ENCODE data around the gene HCRT. TPM values are rescaled to one million over a fixed set of nuclear protein-coding genes. Genes with fewer than 3 reads are reported as not detected.

Gene HCRT
- total RNA-seq, 2 donors from 2014 or later: not detected

DNA sequence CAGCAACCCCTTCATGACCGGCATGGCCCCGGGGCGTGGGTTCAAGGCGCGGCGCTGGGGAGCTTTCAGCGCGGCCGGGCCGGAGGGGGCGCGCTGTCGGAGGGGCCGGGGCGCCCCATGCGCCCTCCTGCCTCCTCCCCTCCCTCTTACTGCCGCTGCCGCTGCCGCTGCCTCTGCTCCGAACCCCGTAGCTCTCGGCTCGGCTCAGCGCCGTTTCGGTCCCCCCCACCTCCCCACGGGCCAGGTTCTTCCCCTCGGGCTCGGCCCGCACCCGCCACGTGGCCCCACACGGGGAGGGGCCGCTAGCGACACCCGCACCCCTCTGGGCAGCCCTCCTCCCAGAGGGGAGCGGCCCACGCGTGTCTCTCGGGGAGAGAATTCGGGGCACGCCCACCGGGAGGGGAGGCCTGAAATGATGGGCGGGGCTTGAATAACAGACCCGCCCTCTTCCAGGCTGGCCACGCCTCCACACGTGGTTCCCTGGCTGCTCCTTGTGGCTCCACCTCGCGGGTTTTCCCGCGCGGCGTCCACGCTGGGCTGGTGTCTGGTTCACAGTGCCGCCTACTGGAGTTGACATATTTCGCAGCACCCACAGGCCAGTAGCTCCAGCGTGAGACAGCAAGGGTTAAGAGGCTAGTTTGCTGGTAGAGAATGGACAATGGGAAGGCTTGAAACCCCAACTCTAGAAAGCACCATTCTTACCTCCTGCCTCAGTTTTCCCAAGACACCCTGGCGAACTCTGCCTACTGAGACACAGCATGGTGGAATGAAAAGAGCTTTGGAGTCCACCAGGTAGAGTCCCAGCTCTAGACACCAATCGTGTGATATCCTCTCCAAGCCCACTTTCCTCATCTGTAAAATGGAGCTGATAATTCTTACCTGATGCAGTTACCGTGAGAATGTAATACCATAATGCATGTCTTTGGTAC lies 4.1 kb downstream of the HCRT start, which contains the start of gene KCNH4:
KCNH4 (minus strand) TSS at position 221 of the 929 bp plus-strand sequence; CDS start at position 24, 197 bp downstream.
- peak; percentile 89 to 92 for DNase-seq
- Mint-ChIP-seq H3K27me3 (ENCODE audit: low read depth) (peaks cover 27% of the 10 kb centered on the region), H3K4me1 (ENCODE audit: low read depth) (peaks cover 58% of the 10 kb centered on the region)

DNA sequence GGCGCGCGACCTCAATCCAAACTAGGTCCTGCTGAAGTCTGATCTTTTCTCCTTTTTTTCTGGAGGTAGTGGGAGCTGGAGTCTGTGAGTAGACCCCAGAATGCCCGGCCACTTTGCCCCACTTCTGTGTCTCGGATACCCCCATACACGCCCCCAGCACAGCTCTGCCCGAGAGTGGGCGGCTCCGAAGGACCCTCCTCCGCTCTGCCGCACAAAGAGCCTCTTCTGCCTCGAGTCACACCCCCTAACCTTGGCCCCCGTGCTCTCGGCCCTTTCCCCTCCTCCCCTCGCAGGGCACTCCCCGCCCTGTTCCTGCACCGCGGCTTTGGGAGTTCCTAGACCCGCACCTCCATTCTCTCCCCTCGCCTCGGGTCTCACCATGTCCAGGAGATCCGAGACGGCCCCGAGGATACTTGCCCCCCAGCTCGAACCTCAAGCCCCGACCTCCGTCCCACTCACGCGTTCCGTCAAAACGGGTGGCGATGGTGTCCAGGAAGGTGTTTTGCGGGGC lies 4.8 kb downstream of the HCRT start:
- H3K27ac Mint-ChIP-seq: no peak overlapping the region
- DNase-seq (no peak), ATAC-seq (replicated peaks in 1 of 2) (no peak)
- H3K4me3 Mint-ChIP-seq: peak overlapping the region; percentile 29 to 73
- H3K4me1 Mint-ChIP-seq (ENCODE audit: low read depth): peaks cover 58% of the 10 kb centered on the region
- H3K36me3 Mint-ChIP-seq (ENCODE audit: insufficient read depth in 2 of 2): no peaks in the 10 kb centered on the region
- H3K27me3 Mint-ChIP-seq (ENCODE audit: low read depth): peaks cover 27% of the 10 kb centered on the region
- no peaks in the 10 kb centered on the region for H3K9me3 Mint-ChIP-seq

More for the DNA sequence above, 4.1 kb downstream of the HCRT start, which contains the start of gene KCNH4:
- no peak within 1 kb of the TSS for H3K27ac Mint-ChIP-seq
- no peaks in the 10 kb centered on the region for H3K9me3 Mint-ChIP-seq
- H3K4me3 Mint-ChIP-seq: peak within 1 kb of the TSS; percentile 65 to 73
- H3K36me3 Mint-ChIP-seq (ENCODE audit: insufficient read depth in 2 of 2): no peaks in the 10 kb centered on the region
- ATAC-seq (replicated peaks in 1 of 2): peak; percentile 65 to 70

DNA sequence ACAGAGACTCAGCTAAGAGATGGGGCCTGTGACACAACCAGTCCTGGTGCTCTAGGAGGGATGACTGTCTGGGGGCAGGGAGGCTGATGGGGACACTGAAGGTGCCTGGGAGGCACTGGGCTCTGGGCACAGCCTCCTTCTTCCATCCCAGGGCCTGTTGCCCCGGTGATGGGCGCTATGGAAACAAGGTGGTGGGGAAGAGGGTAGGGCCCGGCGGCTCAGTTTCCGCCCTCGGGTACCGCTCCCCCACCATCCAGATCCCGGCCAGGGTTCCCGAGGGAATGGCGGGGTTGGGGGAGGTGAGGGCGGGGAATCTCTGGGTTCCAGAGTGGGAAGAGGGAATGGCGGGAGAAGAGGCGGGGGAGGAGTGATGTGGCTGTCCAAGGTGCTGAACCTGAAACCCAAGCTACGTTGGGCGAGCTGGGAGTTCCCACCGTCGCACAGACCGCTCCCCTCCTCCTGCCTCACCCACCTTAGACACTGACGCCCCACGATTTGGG lies 5.3 kb downstream of the HCRT start:
- H3K4me1 Mint-ChIP-seq (ENCODE audit: low read depth): peaks cover 53% of the 10 kb centered on the region
- peak overlapping the region; percentile 29 to 73 for H3K4me3 Mint-ChIP-seq
- H3K27me3 Mint-ChIP-seq (ENCODE audit: low read depth): peaks cover 27% of the 10 kb centered on the region
- H3K9me3 Mint-ChIP-seq: no peaks in the 10 kb centered on the region
- DNase-seq (peak in 1 of 2 donors; percentile 31), ATAC-seq (replicated peaks in 1 of 2) (no peak)
- H3K27ac Mint-ChIP-seq: no peak overlapping the region
- H3K36me3 Mint-ChIP-seq (ENCODE audit: insufficient read depth in 2 of 2): no peaks in the 10 kb centered on the region

DNA sequence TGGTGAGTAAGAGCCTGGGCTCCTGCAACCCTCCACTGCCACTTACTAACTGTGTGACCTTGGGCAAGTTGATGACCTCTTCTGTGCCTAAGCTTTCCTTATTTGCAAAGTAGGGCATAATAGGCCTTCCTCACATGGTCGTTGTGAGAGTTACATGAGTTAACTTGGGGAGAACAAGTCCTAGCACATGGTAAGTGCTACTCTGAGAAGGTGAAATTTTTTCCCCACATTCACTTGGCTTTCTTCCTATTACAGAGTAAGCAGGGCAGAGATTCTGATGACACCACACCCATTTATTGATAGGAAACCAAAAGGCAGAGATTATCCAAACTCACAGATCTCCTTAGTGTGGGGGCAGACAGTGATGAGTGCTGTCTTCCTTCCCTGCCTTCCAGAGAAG lies 5.9 kb downstream of the HCRT start:
- Mint-ChIP-seq H3K36me3 (ENCODE audit: insufficient read depth in 2 of 2) (no peaks in the 10 kb centered on the region), H3K27me3 (ENCODE audit: low read depth) (peaks cover 27% of the 10 kb centered on the region), H3K4me3 (peak overlapping the region; percentile 10 to 58), H3K4me1 (ENCODE audit: low read depth) (peaks cover 47% of the 10 kb centered on the region), H3K9me3 (no peaks in the 10 kb centered on the region), H3K27ac (no peak overlapping the region)
- DNase-seq (no peak), ATAC-seq (replicated peaks in 1 of 2) (no peak)

DNA sequence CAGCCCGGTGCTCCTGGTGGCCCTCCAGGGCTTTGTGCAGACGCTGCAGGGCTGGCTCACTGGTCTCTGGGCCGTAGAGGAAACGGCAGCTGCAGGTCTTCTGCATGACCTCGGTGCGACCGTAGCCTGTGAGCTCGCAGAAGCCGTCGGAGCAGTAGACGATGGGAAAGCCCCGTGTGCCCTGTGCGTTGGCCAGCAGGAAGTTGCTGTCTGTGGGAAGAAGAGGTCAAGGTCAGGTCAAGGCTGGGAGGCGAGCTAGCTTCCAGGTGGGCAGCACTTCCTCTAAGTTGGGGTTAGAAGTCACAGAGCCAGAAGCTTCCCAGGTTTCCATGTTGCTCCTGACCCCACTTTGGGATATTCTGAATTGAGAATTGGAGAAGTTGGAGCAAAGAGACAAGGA lies 6.4 kb downstream of the HCRT start:
- peaks cover 27% of the 10 kb centered on the region for H3K27me3 Mint-ChIP-seq (ENCODE audit: low read depth)
- H3K9me3 Mint-ChIP-seq: no peaks in the 10 kb centered on the region
- ATAC-seq (replicated peaks in 1 of 2) (peak in 1 of 2 donors; percentile 14), DNase-seq (peak in 1 of 2 donors; percentile 23)
- peaks cover 43% of the 10 kb centered on the region for H3K4me1 Mint-ChIP-seq (ENCODE audit: low read depth)
- H3K4me3 Mint-ChIP-seq: peak overlapping the region in 1 of 2 donors; percentile 23
- no peak overlapping the region for H3K27ac Mint-ChIP-seq
- no peaks in the 10 kb centered on the region for H3K36me3 Mint-ChIP-seq (ENCODE audit: insufficient read depth in 2 of 2)

DNA sequence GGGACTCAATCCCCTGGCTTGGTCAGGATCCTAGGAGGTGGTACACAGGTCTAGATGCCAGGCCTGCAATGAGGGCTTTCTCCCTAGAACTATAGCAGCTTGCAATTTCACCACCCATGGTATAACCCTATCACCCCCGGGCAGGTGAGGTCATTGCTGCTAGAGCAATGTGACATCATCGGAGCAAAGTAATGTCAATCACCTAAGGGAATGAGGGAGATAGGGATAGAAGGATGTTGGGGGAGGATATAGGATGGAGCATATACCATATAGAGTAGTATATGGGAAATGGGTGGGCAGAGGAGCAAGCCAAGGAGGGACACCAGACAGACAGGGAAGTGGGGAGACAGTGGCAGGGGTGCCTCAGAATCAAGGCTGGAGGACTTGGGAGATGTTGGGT lies 7.6 kb downstream of the HCRT start:
- H3K36me3 Mint-ChIP-seq (ENCODE audit: insufficient read depth in 2 of 2): no peaks in the 10 kb centered on the region
- ATAC-seq (replicated peaks in 1 of 2) (no peak), DNase-seq (no peak)
- no peaks in the 10 kb centered on the region for H3K9me3 Mint-ChIP-seq
- H3K27me3 Mint-ChIP-seq (ENCODE audit: low read depth): peaks cover 27% of the 10 kb centered on the region
- peaks cover 33% of the 10 kb centered on the region for H3K4me1 Mint-ChIP-seq (ENCODE audit: low read depth)
- no peak overlapping the region for H3K27ac Mint-ChIP-seq
- H3K4me3 Mint-ChIP-seq: no peak overlapping the region

DNA sequence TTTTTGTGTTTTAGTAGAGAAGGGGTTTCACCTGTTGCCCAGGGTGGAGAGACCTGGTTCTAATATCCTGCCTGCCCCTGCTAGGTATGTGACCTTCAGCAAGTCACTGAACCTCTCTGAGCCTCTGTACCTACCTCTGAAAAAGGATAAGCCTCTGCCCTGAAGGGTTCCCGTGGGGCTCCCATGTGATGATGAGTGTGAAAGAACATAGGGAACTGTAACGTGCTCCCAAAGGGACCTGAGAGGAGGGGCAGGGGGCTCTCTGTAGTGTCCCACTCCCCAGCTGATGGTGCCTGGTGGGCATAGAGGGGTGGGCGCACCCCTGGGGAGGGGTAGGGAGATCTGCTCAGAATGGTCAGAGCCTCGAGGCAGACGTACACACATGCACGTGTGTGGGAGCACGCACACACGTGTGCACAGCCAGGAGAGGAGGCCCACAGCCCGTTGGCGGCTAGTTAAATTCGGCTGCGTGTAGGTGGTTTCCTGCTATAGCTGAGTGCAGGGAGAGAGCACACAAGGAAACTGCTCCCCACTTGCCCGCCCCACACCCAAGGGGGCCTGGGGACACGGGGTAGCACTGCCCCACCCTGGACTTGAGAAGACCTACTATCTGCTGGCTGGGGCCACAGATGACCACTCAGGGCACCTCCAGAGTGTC lies 11.0 kb downstream of the HCRT start:
- H3K36me3 Mint-ChIP-seq (ENCODE audit: insufficient read depth in 2 of 2): no peaks in the 10 kb centered on the region
- H3K9me3 Mint-ChIP-seq: no peaks in the 10 kb centered on the region
- H3K27ac Mint-ChIP-seq: no peak overlapping the region
- no peak for DNase-seq
- peaks cover 8% of the 10 kb centered on the region for H3K27me3 Mint-ChIP-seq (ENCODE audit: low read depth)
- no peak for ATAC-seq (replicated peaks in 1 of 2)
- no peak overlapping the region for H3K4me3 Mint-ChIP-seq
- peaks cover 12% of the 10 kb centered on the region for H3K4me1 Mint-ChIP-seq (ENCODE audit: low read depth)

DNA sequence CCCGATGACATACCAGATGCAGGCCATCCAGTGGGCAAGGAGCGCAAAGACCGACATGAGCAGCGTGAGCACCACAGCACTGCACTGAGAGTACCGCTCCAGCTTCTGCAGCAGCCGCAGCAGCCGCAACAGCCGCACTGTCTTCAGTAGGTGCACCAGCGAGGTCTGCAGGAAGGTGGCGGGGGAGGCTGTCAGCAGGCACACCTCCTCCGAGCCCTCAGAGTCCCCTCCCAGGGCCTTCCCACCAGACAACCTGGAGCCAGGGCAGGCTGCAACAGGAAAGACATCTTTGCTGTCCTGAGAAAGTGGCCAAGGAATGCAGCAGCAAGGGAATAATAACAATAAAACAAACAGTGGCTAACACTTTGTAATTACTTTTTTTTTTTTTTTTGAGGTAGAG lies 13.4 kb downstream of the HCRT start:
- H3K27ac Mint-ChIP-seq: no peak overlapping the region

DNA sequence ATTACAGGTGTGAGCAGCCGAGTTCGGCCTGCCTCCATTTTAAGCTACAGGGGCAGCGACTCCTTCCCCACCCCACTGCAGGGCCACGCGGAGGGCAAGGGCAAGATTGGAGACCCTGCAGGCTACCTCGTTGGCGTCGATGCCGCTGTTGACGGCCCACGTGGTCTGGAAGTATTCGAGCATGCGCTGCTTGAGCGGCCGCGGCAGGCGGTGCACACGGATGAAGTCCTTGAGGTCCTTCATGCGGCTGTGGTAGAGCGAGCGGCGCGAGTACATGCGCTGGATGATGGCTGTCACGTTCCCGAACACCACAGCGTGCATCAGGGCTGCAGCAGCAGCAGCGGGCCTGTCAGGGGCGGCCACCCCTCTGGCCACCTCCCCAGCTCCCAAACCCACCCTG lies 15.9 kb downstream of the HCRT start:
- ATAC-seq (replicated peaks in 1 of 2) (no peak), DNase-seq (no peak)
- Mint-ChIP-seq H3K9me3 (no peaks in the 10 kb centered on the region), H3K4me3 (no peak overlapping the region), H3K4me1 (ENCODE audit: low read depth) (no peaks in the 10 kb centered on the region), H3K27ac (no peak overlapping the region), H3K36me3 (ENCODE audit: insufficient read depth in 2 of 2) (no peaks in the 10 kb centered on the region), H3K27me3 (ENCODE audit: low read depth) (no peaks in the 10 kb centered on the region)

More for the DNA sequence above, 13.4 kb downstream of the HCRT start:
- Mint-ChIP-seq H3K27me3 (ENCODE audit: low read depth) (no peaks in the 10 kb centered on the region), H3K36me3 (ENCODE audit: insufficient read depth in 2 of 2) (no peaks in the 10 kb centered on the region), H3K4me1 (ENCODE audit: low read depth) (no peaks in the 10 kb centered on the region), H3K9me3 (no peaks in the 10 kb centered on the region), H3K4me3 (no peak overlapping the region)
- DNase-seq (no peak), ATAC-seq (replicated peaks in 1 of 2) (no peak)

DNA sequence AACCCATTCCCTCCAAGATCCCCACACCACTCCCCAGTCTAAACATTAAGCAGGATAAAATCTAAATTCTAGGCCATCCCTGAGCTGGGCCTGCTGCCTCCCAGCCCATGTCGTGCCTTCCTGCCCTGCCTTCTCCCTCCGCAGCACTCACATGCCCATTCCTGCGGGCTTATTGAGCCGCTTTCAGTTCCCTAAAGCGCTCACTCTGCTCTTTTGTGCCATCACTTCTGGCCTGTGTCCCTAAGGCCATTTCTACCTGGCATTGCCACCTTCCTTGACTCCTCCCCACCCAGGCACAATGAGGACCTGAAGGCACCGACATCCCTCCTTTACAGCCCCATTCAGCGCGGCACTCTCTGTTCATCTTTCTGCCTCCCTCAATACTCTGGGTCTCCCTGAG lies 17.4 kb downstream of the HCRT start:
- ATAC-seq (replicated peaks in 1 of 2) (no peak), DNase-seq (no peak)
- H3K9me3 Mint-ChIP-seq: no peaks in the 10 kb centered on the region
- no peak overlapping the region for H3K27ac Mint-ChIP-seq
- no peaks in the 10 kb centered on the region for H3K27me3 Mint-ChIP-seq (ENCODE audit: low read depth)
- H3K4me1 Mint-ChIP-seq (ENCODE audit: low read depth): no peaks in the 10 kb centered on the region
- H3K4me3 Mint-ChIP-seq: no peak overlapping the region
- H3K36me3 Mint-ChIP-seq (ENCODE audit: insufficient read depth in 2 of 2): no peaks in the 10 kb centered on the region

DNA sequence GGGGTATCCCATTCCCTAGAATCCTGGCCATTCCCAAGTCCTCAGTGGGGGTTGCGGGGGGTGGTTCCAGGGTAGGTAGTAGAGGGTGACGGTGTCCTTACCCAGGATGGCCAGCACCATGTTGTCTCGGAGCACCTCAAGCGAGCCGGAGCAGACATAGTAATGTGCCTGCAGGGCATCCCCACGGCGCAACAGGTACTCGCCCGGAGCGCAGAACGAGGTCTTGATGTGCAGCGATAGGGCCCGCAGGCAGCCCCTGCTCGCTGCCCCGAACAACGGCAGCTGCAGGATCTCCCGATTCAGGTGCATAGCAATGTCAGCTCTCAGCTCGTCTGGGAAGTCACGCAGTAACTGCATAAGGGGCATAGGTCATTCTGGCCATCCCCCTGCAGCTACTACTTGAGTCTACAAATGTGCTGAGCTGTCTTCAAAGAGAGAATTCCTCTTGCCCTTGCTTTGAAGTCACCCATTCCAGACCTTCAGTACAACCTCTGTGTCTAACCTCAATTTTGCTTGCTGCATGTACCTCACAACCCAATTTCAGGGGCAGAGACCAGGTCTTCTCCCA lies 19.0 kb downstream of the HCRT start:
- no peaks in the 10 kb centered on the region for H3K4me1 Mint-ChIP-seq (ENCODE audit: low read depth)
- H3K27me3 Mint-ChIP-seq (ENCODE audit: low read depth): no peaks in the 10 kb centered on the region
- H3K9me3 Mint-ChIP-seq: no peaks in the 10 kb centered on the region

DNA sequence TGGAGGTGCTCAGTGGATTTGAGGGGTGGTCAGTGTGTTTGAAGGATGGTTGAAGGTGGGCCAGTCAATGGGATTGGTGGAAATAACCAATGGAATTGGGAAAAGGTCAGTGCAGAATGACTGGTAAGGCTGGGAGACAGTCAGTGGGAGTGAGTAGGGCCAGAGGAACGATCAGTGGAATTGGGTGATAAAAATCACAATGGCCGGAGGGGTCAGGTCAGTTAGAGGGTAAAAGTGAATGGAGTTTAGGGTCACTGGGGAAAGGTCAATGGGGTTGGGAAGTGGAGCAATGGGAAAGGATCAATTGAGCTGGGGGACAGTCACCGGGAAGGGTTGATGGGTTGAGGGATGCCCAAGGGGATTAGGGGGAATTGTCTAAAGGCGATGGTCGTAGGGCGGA lies 19.5 kb downstream of the HCRT start:
- no peaks in the 10 kb centered on the region for H3K9me3 Mint-ChIP-seq
- H3K27ac Mint-ChIP-seq: no peak overlapping the region
- no peaks in the 10 kb centered on the region for H3K27me3 Mint-ChIP-seq (ENCODE audit: low read depth)
- ATAC-seq (replicated peaks in 1 of 2): no peak
- no peak for DNase-seq
- no peaks in the 10 kb centered on the region for H3K4me1 Mint-ChIP-seq (ENCODE audit: low read depth)
- H3K36me3 Mint-ChIP-seq (ENCODE audit: insufficient read depth in 2 of 2): no peaks in the 10 kb centered on the region
- no peak overlapping the region for H3K4me3 Mint-ChIP-seq

More for the DNA sequence above, 19.0 kb downstream of the HCRT start:
- no peak overlapping the region for H3K27ac Mint-ChIP-seq
- H3K36me3 Mint-ChIP-seq (ENCODE audit: insufficient read depth in 2 of 2): no peaks in the 10 kb centered on the region
- ATAC-seq (replicated peaks in 1 of 2) (no peak), DNase-seq (no peak)
- H3K4me3 Mint-ChIP-seq: no peak overlapping the region
